ENCODE data around the gene KLF16. TPM values are rescaled to one million over a fixed set of nuclear protein-coding genes. Genes with fewer than 3 reads are reported as not detected.

The KLF16 gene
- total and polyA plus RNA-seq, 10 of the 15 experiments (the other 5 are each of a cell fraction or from before 2014, with no cell fraction given) = 0.03 to 41.2 (median 2.6) TPM

- peaks cover 2 to 4% of the 10 kb centered on the region in 2 experiments; a peak in 3 of 4 replicates for H3K36me3 ChIP-seq (ENCODE audit: control insufficient read depth in 2 of 2, insufficient read depth in 2 of 2, low read length in 1 of 2)
- H3K27ac ChIP-seq (ENCODE audit: control insufficient read depth, insufficient read depth) = no peak overlapping the region
- H3K4me3 ChIP-seq = no peak overlapping the region
- FAIRE-seq = no peak
- H3K4me1 ChIP-seq (ENCODE audit: control insufficient read depth, insufficient read depth, low read length) = no peaks in the 10 kb centered on the region
- H4K20me1 ChIP-seq (ENCODE audit: control insufficient read depth, insufficient read depth) = no peaks in the 10 kb centered on the region
- H3K9ac ChIP-seq (ENCODE audit: control insufficient read depth, insufficient read depth, low read length) = no peak overlapping the region
- ChIA-PET CTCF (interaction anchor here (2.7 kb wide), 1 partner anchor 8 kb away, joined by 19 read pairs; no protein-coding TSS in a partner anchor), SMC1A (ENCODE audit: uncharacterized antibody, unreplicated experiment) (no interaction called here), POLR2A (interaction anchor here (0.6 kb wide), 1 partner anchor 229 kb away, joined by 4 read pairs; no protein-coding TSS in a partner anchor), RAD21 (ENCODE audit: unreplicated experiment) (no interaction called here)
- H3K27me3 ChIP-seq (replicated peaks in 1 of 2; ENCODE audit: control insufficient read depth in 2 of 2, insufficient read depth in 2 of 2, low read length in 1 of 2) = no peaks in the 10 kb centered on the region
- no peaks in the 10 kb centered on the region for H3K9me3 ChIP-seq (replicated peaks; ENCODE audit: control insufficient read depth, insufficient read depth, low read length)
- in situ Hi-C loops (cut with MboI) = no loop called here
- DNase-seq (ENCODE audit: low read depth, low spot score) = no peak
- H3K4me2 ChIP-seq (ENCODE audit: control insufficient read depth, insufficient read depth) = no peak overlapping the region
- BruUV-seq (replicated peaks) = no TSS peak
- no peak overlapping the region for H2AFZ ChIP-seq (ENCODE audit: control insufficient read depth, low read depth, low read length)
- TF ChIP-seq TBL1XR1 (IDR thresholded peaks at IDR 0.05; ENCODE audit: low read depth, low read length) (no peak), NR2C1 (IDR thresholded peaks at IDR 0.05) (no peak), BCL11A (IDR thresholded peaks at IDR 0.05; ENCODE audit: low read depth, low read length) (no peak), NKRF (conservative IDR thresholded peaks at IDR 0.05) (no peak), TCF3 (IDR thresholded peaks at IDR 0.05; ENCODE audit: borderline replicate concordance, insufficient read depth, low read depth, low read length) (no peak), NBN (IDR thresholded peaks at IDR 0.05) (no peak), RELA (IDR thresholded peaks at IDR 0.05; ENCODE audit: borderline replicate concordance, partially characterized antibody) (no peak), RBBP5 (conservative IDR thresholded peaks at IDR 0.05) (no peak), ZBTB4 (CRISPR knock-in tag; IDR thresholded peaks at IDR 0.05) (no peak), ZNF217 (IDR thresholded peaks at IDR 0.05) (no peak), RCOR1 (conservative IDR thresholded peaks at IDR 0.05; ENCODE audit: low read depth, low read length) (no peak), NFYB (IDR thresholded peaks at IDR 0.05; ENCODE audit: insufficient read depth, low read depth, low read length) (no peak)
- TF ChIP-seq, protein P1, sequence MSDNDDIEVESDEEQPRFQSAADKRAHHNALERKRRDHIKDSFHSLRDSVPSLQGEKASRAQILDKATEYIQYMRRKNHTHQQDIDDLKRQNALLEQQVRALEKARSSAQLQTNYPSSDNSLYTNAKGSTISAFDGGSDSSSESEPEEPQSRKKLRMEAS (IDR thresholded peaks at IDR 0.05; ENCODE audit: low read depth, low read length) = no peak
- H3K79me2 ChIP-seq (ENCODE audit: control insufficient read depth, insufficient read depth, low read length) = peaks cover under 1% of the 10 kb centered on the region
- no peak for ATAC-seq
- intact Hi-C loops (cut with micrococcal nuclease; ENCODE audit: unreplicated experiment) = no loop called here
- 97% methylated on average over 15 of the region's 15 CpGs for WGBS (ENCODE audit: insufficient coverage, insufficient replicate concordance, low lambda C conversion rate, missing lambda C conversion rate)
These were observed 32.8 kb downstream of the KLF16 start for GRCh38 chr19:1830568-1830967.
